Mammary epithelial cell (primary cell): ENCODE measurements around the gene GGA2.

Experiments used
- CTCF ChIP-seq, 2 donors: IDR thresholded peaks in 1 of 2; conservative IDR thresholded peaks in 1 of 2; 2 replicates each; pipeline ENCODE4 v1.5.1; 2011 to 2012; ENCODE audit warnings: inconsistent platforms in 2 of 2, low read length in 2 of 2, mild to moderate bottlenecking in 2 of 2, control low read depth in 1 of 2, low read depth in 1 of 2; ENCODE audit not compliant: insufficient read depth in 1 of 2; ENCODE audit errors: extremely low read depth in 1 of 2
- EZH2 ChIP-seq: IDR thresholded peaks from 2 replicates; pipeline ENCODE4 v1.6.1; 2012; ENCODE audit warnings: low read length, inconsistent platforms, borderline replicate concordance

GRCh38 chr16:23486480-23486879 lies 23.8 kb downstream of the GGA2 start:
- TF ChIP-seq EZH2 (no peak), CTCF (conservative IDR thresholded peaks at IDR 0.05 in 1 of 2, IDR thresholded peaks at IDR 0.05 in 1 of 2; ENCODE audit: extremely low read depth in 1 of 2, insufficient read depth in 1 of 2, low read depth in 1 of 2, low read length in 2 of 2) (no peak)
